Loucy (cell line): ENCODE measurements around the gene REEP6.

Source experiments
- H2AFZ ChIP-seq: fragments of 200-600 bp; sonication (generic); 2 replicates; pipeline ENCODE4 v1.6.0; 2016; ENCODE audit warnings: antibody characterized with exemption, mild to moderate bottlenecking, low read length, moderate library complexity
- H3F3A ChIP-seq: fragments of 200-600 bp; 2 replicates; pipeline ENCODE4 v1.6.0; 2016; ENCODE audit warnings: antibody characterized with exemption, low read depth, mild to moderate bottlenecking
- H3K27me3 ChIP-seq: fragments of 200-600 bp; sonication (generic); 2 replicates; pipeline ENCODE4 v1.6.1; 2014; ENCODE audit warnings: low read length, mild to moderate bottlenecking; ENCODE audit not compliant: insufficient read depth, poor library complexity, severe bottlenecking
- H3K36me3 ChIP-seq: fragments of 200-600 bp; sonication (generic); 2 replicates; pipeline ENCODE4 v1.6.1; 2016; ENCODE audit warnings: low read length; ENCODE audit not compliant: insufficient read depth
- H3K4me1 ChIP-seq: fragments of 200-600 bp; sonication (generic); 2 replicates; pipeline ENCODE4 v1.5.1; 2014; ENCODE audit warnings: low read length, mild to moderate bottlenecking; ENCODE audit not compliant: insufficient read depth, poor library complexity, severe bottlenecking
- H3K4me2 ChIP-seq: fragments of 200-600 bp; sonication (generic); 2 replicates; pipeline ENCODE4 v1.6.0; 2014; ENCODE audit warnings: antibody characterized with exemption, low read length, low read depth, mild to moderate bottlenecking; ENCODE audit not compliant: poor library complexity, severe bottlenecking
- H3K4me3 ChIP-seq: fragments of 200-600 bp; sonication (generic); 2 replicates; pipeline ENCODE4 v1.5.1; 2014; ENCODE audit warnings: low read length, mild to moderate bottlenecking, mixed read lengths; ENCODE audit not compliant: poor library complexity, severe bottlenecking
- H3K79me2 ChIP-seq: fragments of 200-600 bp; sonication (generic); 2 replicates; pipeline ENCODE4 v1.6.1; 2014; ENCODE audit warnings: low read length; ENCODE audit not compliant: insufficient read depth
- H3K9ac ChIP-seq: fragments of 200-600 bp; sonication (generic); 2 replicates; pipeline ENCODE4 v1.6.0; 2014; ENCODE audit warnings: mild to moderate bottlenecking, low read depth, low read length, moderate library complexity; ENCODE audit not compliant: poor library complexity, severe bottlenecking
- H3K9me2 ChIP-seq: fragments of 200-600 bp; sonication (generic); replicated peaks from 2 replicates; pipeline ENCODE4 v1.6.1; 2016; ENCODE audit warnings: low read depth, low read length, mixed read lengths
- H3K9me3 ChIP-seq: fragments of 200-600 bp; sonication (generic); 2 replicates; pipeline ENCODE4 v1.6.1; 2014; ENCODE audit warnings: mild to moderate bottlenecking, antibody characterized with exemption, low read length, low read depth; ENCODE audit not compliant: insufficient read depth
- H4K20me1 ChIP-seq: fragments of 200-600 bp; sonication (generic); 2 replicates; pipeline ENCODE4 v1.6.0; 2014; ENCODE audit warnings: antibody characterized with exemption, low read length, mild to moderate bottlenecking; ENCODE audit not compliant: insufficient read depth, poor library complexity, severe bottlenecking
- EZH2phosphoT487 ChIP-seq: fragments of 200-600 bp; IDR thresholded peaks from 2 replicates; pipeline ENCODE4 v1.6.1; 2018; ENCODE audit warnings: antibody characterized with exemption, mild to moderate bottlenecking, moderate library complexity, borderline replicate concordance
- TF ChIP-seq, protein P1 (sequence below): fragments of 200-600 bp; sonication (generic); conservative IDR thresholded peaks from 2 replicates; pipeline ENCODE4 v1.5.1; 2014; ENCODE audit warnings: mild to moderate bottlenecking, antibody characterized with exemption, low read length

Gene REEP6

GRCh38 chr19:1526066-1526778 is 35.2 kb downstream of the REEP6 start:
- no peak overlapping the region for H2AFZ ChIP-seq
- H3K27me3 ChIP-seq = no peaks in the 10 kb centered on the region

GRCh38 chr19:1526979-1527649 is 36.1 kb downstream of the REEP6 start:
- H3K9me2 ChIP-seq = no peaks in the 10 kb centered on the region
- H3K27me3 ChIP-seq = no peaks in the 10 kb centered on the region
- TF ChIP-seq, protein P1, sequence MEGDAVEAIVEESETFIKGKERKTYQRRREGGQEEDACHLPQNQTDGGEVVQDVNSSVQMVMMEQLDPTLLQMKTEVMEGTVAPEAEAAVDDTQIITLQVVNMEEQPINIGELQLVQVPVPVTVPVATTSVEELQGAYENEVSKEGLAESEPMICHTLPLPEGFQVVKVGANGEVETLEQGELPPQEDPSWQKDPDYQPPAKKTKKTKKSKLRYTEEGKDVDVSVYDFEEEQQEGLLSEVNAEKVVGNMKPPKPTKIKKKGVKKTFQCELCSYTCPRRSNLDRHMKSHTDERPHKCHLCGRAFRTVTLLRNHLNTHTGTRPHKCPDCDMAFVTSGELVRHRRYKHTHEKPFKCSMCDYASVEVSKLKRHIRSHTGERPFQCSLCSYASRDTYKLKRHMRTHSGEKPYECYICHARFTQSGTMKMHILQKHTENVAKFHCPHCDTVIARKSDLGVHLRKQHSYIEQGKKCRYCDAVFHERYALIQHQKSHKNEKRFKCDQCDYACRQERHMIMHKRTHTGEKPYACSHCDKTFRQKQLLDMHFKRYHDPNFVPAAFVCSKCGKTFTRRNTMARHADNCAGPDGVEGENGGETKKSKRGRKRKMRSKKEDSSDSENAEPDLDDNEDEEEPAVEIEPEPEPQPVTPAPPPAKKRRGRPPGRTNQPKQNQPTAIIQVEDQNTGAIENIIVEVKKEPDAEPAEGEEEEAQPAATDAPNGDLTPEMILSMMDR = no peak
- TF ChIP-seq EZH2phosphoT487 = no peak
- H4K20me1 ChIP-seq = no peaks in the 10 kb centered on the region
- H3K4me2 ChIP-seq = no peak overlapping the region
- no peak overlapping the region for H3K9ac ChIP-seq
- no peaks in the 10 kb centered on the region for H3K79me2 ChIP-seq
- H3K9me3 ChIP-seq = no peaks in the 10 kb centered on the region
- H3K4me3 ChIP-seq = no peak overlapping the region
- no peaks in the 10 kb centered on the region for H3K4me1 ChIP-seq
- H2AFZ ChIP-seq = no peak overlapping the region
- H3K36me3 ChIP-seq = no peaks in the 10 kb centered on the region
- no peaks in the 10 kb centered on the region for H3F3A ChIP-seq

More at GRCh38 chr19:1526066-1526778, 35.2 kb downstream of the REEP6 start:
- Histone ChIP-seq H3K9me3 (no peaks in the 10 kb centered on the region), H3K79me2 (no peaks in the 10 kb centered on the region), H3K4me2 (no peak overlapping the region), H3K4me3 (no peak overlapping the region), H4K20me1 (no peaks in the 10 kb centered on the region), H3F3A (no peaks in the 10 kb centered on the region), H3K9ac (no peak overlapping the region), H3K9me2 (no peaks in the 10 kb centered on the region), H3K36me3 (no peaks in the 10 kb centered on the region), H3K4me1 (no peaks in the 10 kb centered on the region)
- no peak for TF ChIP-seq EZH2phosphoT487
- TF ChIP-seq, protein P1 = no peak

- H3K27me3 ChIP-seq = no peaks in the 10 kb centered on the region
- H3K4me2 ChIP-seq = no peak overlapping the region
These were observed 36.8 kb downstream of the REEP6 start for GRCh38 chr19:1527650-1528309.

More at GRCh38 chr19:1527650-1528309, 36.8 kb downstream of the REEP6 start:
- no peaks in the 10 kb centered on the region for H4K20me1 ChIP-seq
- no peaks in the 10 kb centered on the region for H3K9me2 ChIP-seq
- no peaks in the 10 kb centered on the region for H3K4me1 ChIP-seq
- H2AFZ ChIP-seq = no peak overlapping the region
- no peaks in the 10 kb centered on the region for H3K36me3 ChIP-seq
- no peak overlapping the region for H3K9ac ChIP-seq
- no peaks in the 10 kb centered on the region for H3K9me3 ChIP-seq
- no peak overlapping the region for H3K4me3 ChIP-seq
- no peaks in the 10 kb centered on the region for H3F3A ChIP-seq
- TF ChIP-seq EZH2phosphoT487 = no peak
- TF ChIP-seq, protein P1 = no peak
- no peaks in the 10 kb centered on the region for H3K79me2 ChIP-seq
